Nephron (organoid): ENCODE results near the gene TTC29.

Source experiments
- H3K27ac Mint-ChIP-seq, 3 experiments: 2 replicates each; pipeline ENCODE4 v1.8.0; 2020; ENCODE audit warnings: mixed read lengths in 3 of 3, mild to moderate bottlenecking in 2 of 3, moderate library complexity in 1 of 3
- H3K27me3 Mint-ChIP-seq: 2 replicates; pipeline ENCODE4 v1.8.0; 2021; ENCODE audit warnings: low read depth, mild to moderate bottlenecking, moderate library complexity, mixed read lengths
- H3K36me3 Mint-ChIP-seq: 2 replicates; pipeline ENCODE4 v1.8.0; 2020; ENCODE audit warnings: low read depth, mixed read lengths
- H3K4me1 Mint-ChIP-seq: 2 replicates; pipeline ENCODE4 v1.8.0; 2020; ENCODE audit warnings: mixed read lengths
- H3K4me3 Mint-ChIP-seq, 3 experiments: 2 replicates each; pipeline ENCODE4 v1.8.0; 2020; ENCODE audit warnings: mild to moderate bottlenecking in 3 of 3, mixed read lengths in 3 of 3, moderate library complexity in 2 of 3
- H3K9me3 Mint-ChIP-seq: 2 replicates; pipeline ENCODE4 v1.8.0; 2020; ENCODE audit warnings: mixed read lengths
- CTCF ChIP-seq, 3 experiments: fragments of 200-600 bp; sonication (generic); IDR thresholded peaks; one replicate each; pipeline ENCODE4 v1.5.0; 2021; ENCODE audit warnings: antibody characterized with exemption in 3 of 3; ENCODE audit not compliant: unreplicated experiment in 3 of 3

The TTC29 gene, protein sequence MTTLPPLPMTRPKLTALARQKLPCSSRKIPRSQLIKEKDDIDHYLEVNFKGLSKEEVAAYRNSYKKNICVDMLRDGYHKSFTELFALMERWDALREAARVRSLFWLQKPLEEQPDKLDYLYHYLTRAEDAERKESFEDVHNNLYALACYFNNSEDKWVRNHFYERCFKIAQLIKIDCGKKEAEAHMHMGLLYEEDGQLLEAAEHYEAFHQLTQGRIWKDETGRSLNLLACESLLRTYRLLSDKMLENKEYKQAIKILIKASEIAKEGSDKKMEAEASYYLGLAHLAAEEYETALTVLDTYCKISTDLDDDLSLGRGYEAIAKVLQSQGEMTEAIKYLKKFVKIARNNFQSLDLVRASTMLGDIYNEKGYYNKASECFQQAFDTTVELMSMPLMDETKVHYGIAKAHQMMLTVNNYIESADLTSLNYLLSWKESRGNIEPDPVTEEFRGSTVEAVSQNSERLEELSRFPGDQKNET

GRCh38 chr4:146945556-146946374, at the start of gene TTC29:
Gene TTC29, minus strand, starts transcription at chr4:146945864. Its CDS starts 5,969 bp downstream, at chr4:146939895.
- Mint-ChIP-seq H3K9me3 (no peaks in the 10 kb centered on the region), H3K4me3 (peak within 1 kb of the TSS; percentile 79 to 87 (median 84)), H3K27ac (no peak within 1 kb of the TSS), H3K27me3 (peaks cover 38% of the 10 kb centered on the region), H3K36me3 (no peaks in the 10 kb centered on the region), H3K4me1 (peaks cover 11% of the 10 kb centered on the region)
- no peak for TF ChIP-seq CTCF (IDR thresholded peaks at IDR 0.05; ENCODE audit: unreplicated experiment in 3 of 3)

GRCh38 chr4:146981651-146982050, 36.0 kb upstream of the TTC29 start:
- Mint-ChIP-seq H3K27me3 (peaks cover 4% of the 10 kb centered on the region), H3K4me1 (peaks cover under 1% of the 10 kb centered on the region), H3K36me3 (peaks cover 2% of the 10 kb centered on the region), H3K27ac (peak overlapping the region in 1 of 3 experiments; percentile 54), H3K4me3 (no peak overlapping the region), H3K9me3 (peaks cover 3% of the 10 kb centered on the region)
- TF ChIP-seq CTCF (IDR thresholded peaks at IDR 0.05; ENCODE audit: unreplicated experiment in 3 of 3) = no peak

DNA sequence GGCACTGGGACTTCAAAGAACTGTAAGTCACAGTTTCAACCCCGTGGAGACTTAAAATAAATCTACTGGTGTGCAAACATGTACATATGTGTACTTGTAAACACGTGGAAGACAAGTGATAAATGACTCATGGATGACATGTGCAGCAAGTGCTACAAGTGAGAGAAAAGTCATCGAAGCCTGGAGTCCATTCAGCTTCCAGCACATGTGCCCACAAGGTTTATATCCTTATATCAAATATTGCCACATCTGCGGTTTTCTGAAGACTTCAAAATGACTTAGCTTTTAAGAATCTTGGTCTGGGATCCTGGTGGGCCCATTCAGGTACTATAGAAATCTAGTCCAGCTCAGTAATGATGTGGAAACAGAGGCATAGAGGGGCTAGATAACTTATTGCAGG, 33.0 kb upstream of the TTC29 start:
- Mint-ChIP-seq H3K27ac (no peak overlapping the region), H3K27me3 (no peaks in the 10 kb centered on the region), H3K36me3 (no peaks in the 10 kb centered on the region), H3K4me1 (peaks cover 6% of the 10 kb centered on the region), H3K9me3 (no peaks in the 10 kb centered on the region), H3K4me3 (no peak overlapping the region)
- TF ChIP-seq CTCF (IDR thresholded peaks at IDR 0.05; ENCODE audit: unreplicated experiment in 3 of 3) = no peak

- TF ChIP-seq CTCF (IDR thresholded peaks at IDR 0.05; ENCODE audit: unreplicated experiment in 3 of 3) = no peak
- H3K4me1 Mint-ChIP-seq = peaks cover 6% of the 10 kb centered on the region
- no peaks in the 10 kb centered on the region for H3K27me3 Mint-ChIP-seq
- H3K36me3 Mint-ChIP-seq = no peaks in the 10 kb centered on the region
- no peaks in the 10 kb centered on the region for H3K9me3 Mint-ChIP-seq
- no peak overlapping the region for H3K27ac Mint-ChIP-seq
- no peak overlapping the region for H3K4me3 Mint-ChIP-seq
Measured at GRCh38 chr4:146976145-146976544, 30.5 kb upstream of the TTC29 start.

DNA sequence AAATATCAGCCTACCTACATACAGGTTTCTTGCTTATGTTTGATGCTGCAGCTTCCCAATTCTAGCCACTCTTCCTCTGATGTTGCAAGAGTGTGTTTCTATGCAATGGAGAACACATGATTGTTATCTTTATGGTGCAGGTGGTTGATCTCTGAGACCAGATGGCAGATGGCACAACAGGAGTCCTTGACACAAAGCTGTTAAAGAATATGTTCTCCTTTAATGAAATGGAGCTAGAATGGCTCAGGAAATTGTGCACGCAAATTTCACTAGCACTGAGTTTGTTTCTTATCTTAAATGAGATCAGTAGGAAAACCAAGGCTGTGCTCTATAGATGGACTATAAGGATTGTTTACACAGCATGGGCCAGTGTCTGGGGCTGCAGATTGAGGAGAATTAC, 29.9 kb upstream of the TTC29 start:
- Mint-ChIP-seq H3K27me3 (no peaks in the 10 kb centered on the region), H3K36me3 (no peaks in the 10 kb centered on the region), H3K9me3 (no peaks in the 10 kb centered on the region), H3K4me3 (no peak overlapping the region), H3K4me1 (peaks cover 6% of the 10 kb centered on the region), H3K27ac (no peak overlapping the region)
- TF ChIP-seq CTCF (IDR thresholded peaks at IDR 0.05; ENCODE audit: unreplicated experiment in 3 of 3) = no peak
